HUES64 (cell line): Measurements from ENCODE around the gene NLRP5. TPM values are rescaled to one million over a fixed set of nuclear protein-coding genes. Genes with fewer than 3 reads are reported as not detected.
"Not testable (repeated sequence)": the region's sequence is repeated elsewhere in the genome, so short reads cannot be mapped to it uniquely, and the experiment has no call there.

ENCODE experiments used
- H3K27ac ChIP-seq: 2 replicates; pipeline ENCODE4 v1.7.0; 2013; ENCODE audit warnings: low read depth, low read length, inconsistent platforms
- H3K27me3 ChIP-seq: 2 replicates; pipeline ENCODE4 v1.6.1; 2013; ENCODE audit warnings: mild to moderate bottlenecking, low read length; ENCODE audit not compliant: insufficient read depth
- H3K36me3 ChIP-seq: 2 replicates; pipeline ENCODE4 v1.6.1; 2013; ENCODE audit warnings: mild to moderate bottlenecking, low read length; ENCODE audit not compliant: insufficient read depth
- H3K4me1 ChIP-seq: 2 replicates; pipeline ENCODE4 v1.6.1; 2013; ENCODE audit warnings: mild to moderate bottlenecking, low read length, moderate library complexity; ENCODE audit not compliant: insufficient read depth
- H3K4me3 ChIP-seq: 2 replicates; pipeline ENCODE4 v1.5.1; 2013; ENCODE audit warnings: mild to moderate bottlenecking, low read length, moderate library complexity
- H3K9ac ChIP-seq: 2 replicates; pipeline ENCODE4 v1.6.1; 2013; ENCODE audit warnings: mild to moderate bottlenecking, low read depth, low read length
- H3K9me3 ChIP-seq: 2 replicates; pipeline ENCODE4 v1.6.1; 2013; ENCODE audit warnings: low read depth, low read length; ENCODE audit not compliant: insufficient read depth
- WGBS: fragments of 150-250, 120-280 bp; methylation state at CpG from one replicate; pipeline ENCODE4 v1.1.7; 2013; ENCODE audit warnings: missing lambda C conversion rate; 5-methylcytosine and 5-hydroxymethylcytosine counted together
- polyA plus RNA-seq, 2 experiments: library from polyadenylated mRNA; stranded (reverse); fragments of 50-300 nt; gene quantifications; one replicate each; pipeline ENCODE4 v1.2.3, GENCODE V29; 2013

Gene NLRP5
- not detected for polyA plus RNA-seq (2013, experiment 1 of 2)
- not detected for polyA plus RNA-seq (2013, experiment 2 of 2)

- no peaks in the 10 kb centered on the region for H3K4me1 ChIP-seq
- H3K36me3 ChIP-seq: no peaks in the 10 kb centered on the region
- no peak within 1 kb of the TSS; the same call in 1 of the 2 replicates for H3K4me3 ChIP-seq
- H3K27ac ChIP-seq: no peak within 1 kb of the TSS
- 78% methylated on average over 10 of the region's 10 CpGs for WGBS
- peaks cover 78% of the 10 kb centered on the region for H3K9me3 ChIP-seq
- no peak within 1 kb of the TSS for H3K9ac ChIP-seq
- no peaks in the 10 kb centered on the region for H3K27me3 ChIP-seq
Observed at GRCh38 chr19:55986487-55986886, at the start of gene NLRP5. Gene NLRP5, plus strand, starts transcription at chr19:55986775.

- H3K27me3 ChIP-seq: no peaks in the 10 kb centered on the region
- H3K9ac ChIP-seq: no peak overlapping the region
- no peak overlapping the region for H3K27ac ChIP-seq
- H3K4me3 ChIP-seq: no peak overlapping the region
- no peaks in the 10 kb centered on the region for H3K4me1 ChIP-seq
- peaks cover 84% of the 10 kb centered on the region for H3K9me3 ChIP-seq
- no peaks in the 10 kb centered on the region for H3K36me3 ChIP-seq
- 73% methylated on average over 7 of the region's 7 CpGs for WGBS
Observed at GRCh38 chr19:55939206-55939605, 47.4 kb upstream of the NLRP5 start.

DNA sequence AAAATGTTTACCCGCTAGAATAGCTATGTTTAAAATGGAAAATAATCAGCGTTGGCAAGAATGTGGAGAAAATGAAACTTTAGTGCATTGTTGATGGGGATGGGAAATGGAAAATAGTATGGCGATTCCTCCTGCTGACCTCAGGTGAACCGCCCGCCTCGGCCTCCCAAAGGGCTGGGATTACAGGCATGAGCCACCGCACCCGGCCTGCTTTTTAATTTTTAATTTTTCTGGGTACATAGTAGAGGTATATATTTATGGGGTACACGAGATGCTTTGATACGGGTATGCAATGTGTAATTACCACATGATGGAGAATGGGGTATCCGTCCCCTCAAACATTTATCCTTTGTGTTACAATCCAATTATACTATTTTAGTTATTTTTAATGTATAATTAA lies 46.3 kb upstream of the NLRP5 start:
- Histone ChIP-seq H3K4me3 (no peak overlapping the region), H3K9me3 (peaks cover 79% of the 10 kb centered on the region), H3K9ac (no peak overlapping the region), H3K27ac (no peak overlapping the region), H3K27me3 (no peaks in the 10 kb centered on the region), H3K4me1 (no peaks in the 10 kb centered on the region), H3K36me3 (no peaks in the 10 kb centered on the region)
- WGBS: 90% methylated on average over 10 of the region's 11 CpGs

DNA sequence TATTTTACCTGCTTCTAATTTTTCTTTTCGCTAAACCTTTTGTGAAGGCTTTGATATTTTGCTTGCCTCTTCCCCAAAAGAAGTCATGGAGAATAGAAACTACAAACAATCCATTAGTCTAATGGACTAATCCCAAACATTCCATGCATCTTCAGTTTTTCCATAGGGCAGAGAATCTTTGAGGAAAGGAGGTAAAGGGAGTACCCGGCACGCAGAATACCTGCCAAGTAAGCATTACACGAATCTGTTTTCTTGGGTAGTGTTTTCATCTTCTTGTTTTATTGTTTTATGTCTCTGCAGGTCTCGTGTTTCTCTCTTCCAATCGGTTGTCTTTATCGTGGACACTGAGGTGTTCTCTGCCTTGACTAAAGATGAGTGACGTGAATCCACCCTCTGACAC lies 39.0 kb upstream of the NLRP5 start, which contains the start of gene NLRP8:
Gene NLRP8 (plus strand): TSS at position 301 of the 400 bp plus-strand sequence.
- WGBS: 77% methylated on average over 8 of the region's 8 CpGs
- H3K36me3 ChIP-seq: no peaks in the 10 kb centered on the region
- H3K4me3 ChIP-seq: no peak within 1 kb of the TSS
- no peak within 1 kb of the TSS for H3K27ac ChIP-seq
- no peaks in the 10 kb centered on the region for H3K27me3 ChIP-seq
- H3K9me3 ChIP-seq: peaks cover 76% of the 10 kb centered on the region
- H3K4me1 ChIP-seq: no peaks in the 10 kb centered on the region
- H3K9ac ChIP-seq: no peak within 1 kb of the TSS

GRCh38 chr19:55950566-55950965 lies 36.0 kb upstream of the NLRP5 start:
- not testable (repeated sequence) for H3K27me3 ChIP-seq, H3K27ac ChIP-seq, H3K9ac ChIP-seq, H3K36me3 ChIP-seq, H3K4me3 ChIP-seq, H3K4me1 ChIP-seq
- peaks cover 79% of the 10 kb centered on the region for H3K9me3 ChIP-seq
- WGBS: 90% methylated on average over 19 of the region's 19 CpGs

- Histone ChIP-seq H3K27ac (no peak overlapping the region), H3K36me3 (no peaks in the 10 kb centered on the region), H3K9me3 (peaks cover 81% of the 10 kb centered on the region), H3K9ac (no peak overlapping the region), H3K4me1 (no peaks in the 10 kb centered on the region), H3K27me3 (no peaks in the 10 kb centered on the region), H3K4me3 (no peak overlapping the region)
- WGBS: 90% methylated on average over 7 of the region's 7 CpGs
Observed at GRCh38 chr19:55956431-55956830, 30.1 kb upstream of the NLRP5 start.

GRCh38 chr19:55958356-55958755 lies 28.2 kb upstream of the NLRP5 start:
- no peaks in the 10 kb centered on the region for H3K36me3 ChIP-seq
- H3K4me3 ChIP-seq: no peak overlapping the region
- 67% methylated on average over 4 of the region's 4 CpGs for WGBS
- no peak overlapping the region for H3K27ac ChIP-seq
- no peak overlapping the region for H3K9ac ChIP-seq
- H3K27me3 ChIP-seq: no peaks in the 10 kb centered on the region
- no peaks in the 10 kb centered on the region for H3K4me1 ChIP-seq
- H3K9me3 ChIP-seq: peaks cover 82% of the 10 kb centered on the region

DNA sequence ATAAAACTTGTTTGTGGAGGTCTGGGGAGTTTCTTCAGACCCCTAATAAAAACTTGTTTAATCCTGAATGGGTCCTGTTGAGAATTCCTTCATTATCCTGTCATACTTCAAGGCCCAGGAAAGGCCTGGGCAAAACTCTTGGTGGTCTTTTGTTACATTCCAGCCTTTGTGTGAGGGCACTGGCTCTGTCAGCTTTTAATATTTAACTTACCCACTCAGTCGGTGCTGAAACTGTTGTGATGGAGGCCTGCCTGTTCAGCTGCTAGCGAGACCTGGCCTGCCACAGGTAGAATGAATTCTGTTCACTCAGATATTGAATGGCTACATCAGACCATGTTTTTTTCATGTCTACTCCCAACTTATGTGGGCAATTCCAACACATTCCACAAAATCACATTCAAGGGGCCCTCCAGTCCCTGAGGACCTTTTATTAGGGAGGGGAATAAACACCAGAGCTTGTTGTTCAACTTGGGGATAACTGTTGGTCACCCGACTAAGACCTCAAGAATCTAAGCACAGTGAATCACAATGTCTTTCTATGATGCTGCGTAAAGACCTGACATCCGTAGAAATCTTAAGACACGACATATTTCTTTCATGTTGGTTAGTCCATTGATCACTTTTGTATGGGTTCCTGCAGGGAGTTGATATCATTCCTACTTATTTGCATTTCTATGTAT lies 26.4 kb upstream of the NLRP5 start:
- WGBS: 82% methylated on average over 6 of the region's 6 CpGs
- peaks cover 82% of the 10 kb centered on the region for H3K9me3 ChIP-seq

DNA sequence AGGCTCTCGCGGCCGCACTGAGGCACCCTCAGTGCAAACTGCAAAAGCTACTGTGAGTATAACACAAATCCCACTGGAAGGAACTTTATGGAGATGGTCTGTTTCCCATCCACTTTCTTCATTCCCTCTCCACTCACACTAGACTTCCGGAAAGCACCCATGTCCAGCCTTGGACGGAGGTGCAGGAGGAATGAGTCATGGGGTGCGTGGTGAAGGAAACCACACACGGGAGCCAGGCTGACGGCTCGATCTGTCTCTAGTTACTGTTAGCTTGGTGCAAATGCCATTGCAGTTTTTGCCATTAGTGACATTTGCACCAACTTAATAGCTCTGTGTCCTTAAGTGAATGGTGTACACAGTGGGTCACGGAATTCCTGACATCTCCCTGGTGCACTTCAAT lies 24.4 kb upstream of the NLRP5 start:
- WGBS: 97% methylated on average over 10 of the region's 10 CpGs
- no peak overlapping the region for H3K27ac ChIP-seq
- no peaks in the 10 kb centered on the region for H3K4me1 ChIP-seq
- peaks cover 78% of the 10 kb centered on the region for H3K9me3 ChIP-seq
- no peak overlapping the region for H3K9ac ChIP-seq
- H3K36me3 ChIP-seq: no peaks in the 10 kb centered on the region
- H3K27me3 ChIP-seq: no peaks in the 10 kb centered on the region
- H3K4me3 ChIP-seq: no peak overlapping the region

More for the DNA sequence above, 26.4 kb upstream of the NLRP5 start:
- Histone ChIP-seq H3K36me3 (no peaks in the 10 kb centered on the region), H3K9ac (no peak overlapping the region), H3K27ac (no peak overlapping the region), H3K27me3 (no peaks in the 10 kb centered on the region), H3K4me3 (peak overlapping the region; percentile 13; the same call in 1 of the 2 replicates), H3K4me1 (no peaks in the 10 kb centered on the region)

DNA sequence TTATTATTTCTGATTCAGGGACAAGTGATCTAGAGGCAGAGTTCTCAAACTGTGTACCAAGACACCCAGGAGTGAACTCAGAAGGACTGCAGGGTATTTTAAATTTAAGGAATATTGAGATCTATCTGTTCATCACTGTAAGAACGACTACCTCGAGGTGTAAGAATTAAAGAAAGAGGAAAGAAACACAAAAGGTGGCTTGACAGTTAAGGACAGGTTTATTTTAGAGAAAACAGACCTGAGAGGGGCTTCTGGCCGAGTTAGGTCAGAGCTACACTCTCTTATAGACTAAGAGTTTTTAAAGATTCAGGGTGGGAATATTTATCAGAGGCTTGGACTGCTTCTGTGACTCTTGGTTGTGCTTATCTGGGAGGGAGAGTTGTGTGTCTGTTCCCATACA lies 12.6 kb upstream of the NLRP5 start:
- H3K9ac ChIP-seq: no peak overlapping the region
- peaks cover 85% of the 10 kb centered on the region for H3K9me3 ChIP-seq
- whole genome bisulfite sequencing: 49% methylated on average over 3 of the region's 3 CpGs
- no peak overlapping the region for H3K27ac ChIP-seq
- H3K36me3 ChIP-seq: no peaks in the 10 kb centered on the region
- no peak overlapping the region for H3K4me3 ChIP-seq
- no peaks in the 10 kb centered on the region for H3K4me1 ChIP-seq
- H3K27me3 ChIP-seq: no peaks in the 10 kb centered on the region

GRCh38 chr19:55980415-55980814 lies 6.2 kb upstream of the NLRP5 start:
- H3K36me3 ChIP-seq: no peaks in the 10 kb centered on the region
- H3K27me3 ChIP-seq: no peaks in the 10 kb centered on the region
- no peaks in the 10 kb centered on the region for H3K4me1 ChIP-seq
- H3K4me3 ChIP-seq: no peak overlapping the region
- WGBS: 72% methylated on average over 9 of the region's 9 CpGs
- no peak overlapping the region for H3K9ac ChIP-seq
- peaks cover 83% of the 10 kb centered on the region for H3K9me3 ChIP-seq
- H3K27ac ChIP-seq: no peak overlapping the region

DNA sequence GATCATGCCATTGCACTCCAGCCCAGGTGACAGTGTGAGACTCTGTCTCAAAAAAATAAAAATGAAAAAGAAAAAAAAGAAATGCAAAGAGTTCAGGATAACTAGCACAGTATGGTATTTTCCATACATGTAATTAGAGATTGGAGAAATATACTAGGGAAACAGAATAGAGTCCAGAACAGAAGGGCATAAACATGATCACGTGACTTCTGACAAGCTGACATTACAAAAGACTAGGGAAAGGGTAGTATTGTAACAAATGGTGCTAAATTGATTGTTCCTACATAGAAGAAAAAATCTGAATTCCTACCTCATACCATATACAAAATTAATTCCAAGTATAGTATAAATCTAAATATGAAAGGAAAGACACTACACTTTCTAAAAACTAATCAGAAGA lies 1.3 kb upstream of the NLRP5 start:
- 58% methylated on average over 1 of the region's 1 CpG for WGBS
- no peak overlapping the region for H3K4me3 ChIP-seq
- H3K4me1 ChIP-seq: no peaks in the 10 kb centered on the region
- H3K9ac ChIP-seq: no peak overlapping the region
- H3K27ac ChIP-seq: no peak overlapping the region
- no peaks in the 10 kb centered on the region for H3K36me3 ChIP-seq
- H3K27me3 ChIP-seq: no peaks in the 10 kb centered on the region
- H3K9me3 ChIP-seq: peaks cover 82% of the 10 kb centered on the region
